HG02588 (cell line): ENCODE results near the gene THOC2.
"Not testable (repeated sequence)": the region's sequence is repeated elsewhere in the genome, so short reads cannot be mapped to it uniquely, and the experiment has no call there.

Source experiments
- ATAC-seq: cut with Tn5 transposase; IDR thresholded peaks from one replicate; pipeline ENCODE4 v1.9.1; 2021; ENCODE audit warnings: mild to moderate bottlenecking, moderate library complexity; ENCODE audit not compliant: unreplicated experiment

Gene THOC2, protein sequence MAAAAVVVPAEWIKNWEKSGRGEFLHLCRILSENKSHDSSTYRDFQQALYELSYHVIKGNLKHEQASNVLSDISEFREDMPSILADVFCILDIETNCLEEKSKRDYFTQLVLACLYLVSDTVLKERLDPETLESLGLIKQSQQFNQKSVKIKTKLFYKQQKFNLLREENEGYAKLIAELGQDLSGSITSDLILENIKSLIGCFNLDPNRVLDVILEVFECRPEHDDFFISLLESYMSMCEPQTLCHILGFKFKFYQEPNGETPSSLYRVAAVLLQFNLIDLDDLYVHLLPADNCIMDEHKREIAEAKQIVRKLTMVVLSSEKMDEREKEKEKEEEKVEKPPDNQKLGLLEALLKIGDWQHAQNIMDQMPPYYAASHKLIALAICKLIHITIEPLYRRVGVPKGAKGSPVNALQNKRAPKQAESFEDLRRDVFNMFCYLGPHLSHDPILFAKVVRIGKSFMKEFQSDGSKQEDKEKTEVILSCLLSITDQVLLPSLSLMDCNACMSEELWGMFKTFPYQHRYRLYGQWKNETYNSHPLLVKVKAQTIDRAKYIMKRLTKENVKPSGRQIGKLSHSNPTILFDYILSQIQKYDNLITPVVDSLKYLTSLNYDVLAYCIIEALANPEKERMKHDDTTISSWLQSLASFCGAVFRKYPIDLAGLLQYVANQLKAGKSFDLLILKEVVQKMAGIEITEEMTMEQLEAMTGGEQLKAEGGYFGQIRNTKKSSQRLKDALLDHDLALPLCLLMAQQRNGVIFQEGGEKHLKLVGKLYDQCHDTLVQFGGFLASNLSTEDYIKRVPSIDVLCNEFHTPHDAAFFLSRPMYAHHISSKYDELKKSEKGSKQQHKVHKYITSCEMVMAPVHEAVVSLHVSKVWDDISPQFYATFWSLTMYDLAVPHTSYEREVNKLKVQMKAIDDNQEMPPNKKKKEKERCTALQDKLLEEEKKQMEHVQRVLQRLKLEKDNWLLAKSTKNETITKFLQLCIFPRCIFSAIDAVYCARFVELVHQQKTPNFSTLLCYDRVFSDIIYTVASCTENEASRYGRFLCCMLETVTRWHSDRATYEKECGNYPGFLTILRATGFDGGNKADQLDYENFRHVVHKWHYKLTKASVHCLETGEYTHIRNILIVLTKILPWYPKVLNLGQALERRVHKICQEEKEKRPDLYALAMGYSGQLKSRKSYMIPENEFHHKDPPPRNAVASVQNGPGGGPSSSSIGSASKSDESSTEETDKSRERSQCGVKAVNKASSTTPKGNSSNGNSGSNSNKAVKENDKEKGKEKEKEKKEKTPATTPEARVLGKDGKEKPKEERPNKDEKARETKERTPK (N-terminal part only)

DNA sequence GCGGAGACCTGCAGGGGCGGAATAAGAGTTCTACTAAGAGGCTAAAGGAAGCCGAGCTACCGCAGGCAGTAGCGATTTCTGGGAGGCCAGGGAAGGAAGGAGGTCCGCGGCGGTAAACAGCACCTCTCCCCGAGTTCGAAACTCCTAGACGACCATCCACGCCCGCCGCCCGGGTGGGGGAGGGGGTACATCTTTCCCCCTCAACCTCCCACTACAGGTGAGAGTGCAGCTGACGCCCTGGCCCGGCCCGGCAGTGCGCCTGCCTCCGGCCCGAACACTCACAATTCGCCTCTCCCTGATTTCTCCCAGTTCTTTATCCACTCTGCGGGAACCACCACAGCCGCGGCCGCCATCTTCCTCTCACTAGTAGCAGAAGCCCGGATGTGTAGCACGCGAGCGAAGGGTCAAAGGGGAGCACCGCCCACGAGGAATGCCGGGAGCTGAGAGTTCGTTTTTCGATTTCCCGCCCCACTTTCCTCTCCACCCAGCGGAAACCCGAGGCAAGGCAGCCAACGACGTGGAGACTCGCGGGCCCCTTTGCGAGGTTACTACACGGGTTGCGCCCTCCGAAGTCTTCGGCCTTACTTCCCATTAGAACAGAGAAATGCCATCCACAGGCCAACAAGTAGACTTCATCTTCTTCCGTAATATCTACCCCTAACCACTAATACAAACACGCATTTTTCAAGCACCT, at the start of gene THOC2:
Gene THOC2 (minus strand): TSS at position 383 of the 694 bp plus-strand sequence. CDS start 30 bp downstream, at position 353.
- peak; percentile 85 for ATAC-seq

DNA sequence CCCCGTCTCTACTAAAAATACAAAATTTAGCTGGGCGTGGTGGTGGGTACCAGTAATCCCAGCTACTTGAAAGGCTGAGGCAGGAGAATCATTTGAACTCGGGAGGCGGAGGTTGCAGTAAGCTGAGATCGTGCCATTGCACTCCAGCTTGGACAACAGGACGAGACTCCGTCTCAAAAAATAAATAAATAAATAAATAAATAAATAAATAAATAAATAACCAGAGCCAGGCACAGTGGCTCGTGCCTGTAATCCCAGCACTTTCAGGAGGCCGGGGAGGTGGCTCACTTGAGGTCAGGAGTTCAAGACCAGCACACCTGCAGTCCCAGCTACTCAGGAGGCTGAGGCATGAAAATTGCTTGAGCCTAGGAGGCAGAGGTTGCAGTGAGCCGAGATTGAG, 48.9 kb upstream of the THOC2 start:
- ATAC-seq = not testable (repeated sequence)

DNA sequence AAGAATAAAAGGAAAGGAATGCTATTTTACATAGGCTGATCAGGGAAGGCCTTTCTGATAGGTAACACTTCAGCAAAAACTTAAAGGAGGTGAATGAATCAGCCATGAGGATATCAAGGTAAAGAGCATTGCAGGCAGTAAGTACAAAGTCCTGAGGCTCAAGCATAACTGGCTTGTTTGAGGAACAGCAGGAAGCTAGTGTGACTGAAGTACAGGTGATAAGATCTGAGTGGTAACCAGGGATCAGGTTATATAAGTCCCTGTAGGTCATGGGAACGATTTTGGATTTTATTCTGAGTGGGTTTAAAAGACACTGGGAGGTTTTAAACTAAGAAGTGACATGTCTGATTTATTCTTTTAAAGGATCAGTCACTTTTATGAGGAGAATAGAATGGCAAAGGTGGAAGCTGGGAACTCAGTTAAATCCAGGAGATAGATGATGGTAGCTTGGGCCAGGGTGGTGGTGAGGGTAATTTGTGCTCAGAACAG, 47.1 kb upstream of the THOC2 start:
- ATAC-seq = no peak

DNA sequence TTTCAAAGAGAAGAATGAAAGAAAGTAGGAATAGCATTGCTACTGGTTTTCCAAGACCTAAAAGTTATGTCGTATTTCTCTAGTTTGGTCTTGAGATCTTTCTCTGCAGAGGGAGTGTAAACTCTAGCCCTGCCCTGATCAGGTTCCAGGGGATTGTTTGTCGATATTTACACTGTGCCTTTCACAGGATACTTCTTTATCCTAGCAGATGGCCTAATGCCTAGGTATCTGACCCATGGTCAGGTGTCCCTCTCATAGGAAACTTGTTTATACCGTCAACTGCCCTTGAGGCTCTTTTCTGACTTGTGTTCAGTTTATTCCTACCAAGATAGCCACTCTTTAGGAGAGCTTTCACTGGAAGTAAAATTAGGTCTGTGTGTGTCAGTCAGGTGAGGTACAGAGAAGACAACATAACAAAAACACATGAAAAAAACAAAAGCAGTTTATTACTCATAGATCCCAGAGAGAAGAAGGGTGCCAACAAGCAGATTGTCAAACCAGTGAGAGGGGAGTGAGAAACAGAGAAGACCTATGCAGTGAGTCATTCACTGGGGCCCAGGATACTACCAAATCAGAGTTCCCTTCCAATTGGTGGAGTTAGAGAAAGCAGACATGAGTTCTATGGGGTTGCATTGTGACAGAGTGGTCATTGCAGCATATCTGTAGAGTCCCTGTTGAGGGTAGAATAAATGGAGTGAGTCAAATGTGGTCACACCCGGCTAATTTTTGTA, 40.6 kb upstream of the THOC2 start:
- ATAC-seq = no peak

DNA sequence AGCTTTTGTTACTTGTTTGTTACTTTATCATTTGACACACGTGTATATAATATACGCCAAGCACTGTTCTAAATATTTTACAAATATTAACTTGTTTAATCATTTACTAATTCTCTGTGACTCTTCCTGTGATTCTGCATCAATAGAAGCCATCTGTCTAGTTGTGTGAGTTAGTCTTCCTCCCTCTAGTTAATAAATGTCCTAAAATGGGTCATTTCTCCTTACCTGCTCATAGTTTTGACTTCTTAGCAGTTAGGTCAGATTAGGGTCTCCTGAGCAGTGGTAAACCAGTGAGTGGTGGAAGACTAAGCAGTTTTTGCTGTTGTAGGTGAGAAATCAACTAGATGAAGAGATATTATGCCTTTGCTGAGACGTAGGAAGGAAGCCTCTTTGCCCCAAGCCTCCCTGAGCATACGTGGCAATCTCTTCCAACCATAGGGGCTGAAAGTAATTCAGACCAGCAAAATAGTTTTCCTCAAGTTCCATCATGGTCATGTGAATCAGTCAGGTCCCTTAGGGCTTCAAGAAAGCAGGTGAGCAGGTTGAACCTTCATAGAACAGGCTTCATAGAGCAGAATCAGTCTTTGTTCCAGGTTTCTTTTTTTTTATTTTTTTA, 38.7 kb upstream of the THOC2 start:
- peak; percentile 59 for ATAC-seq

DNA sequence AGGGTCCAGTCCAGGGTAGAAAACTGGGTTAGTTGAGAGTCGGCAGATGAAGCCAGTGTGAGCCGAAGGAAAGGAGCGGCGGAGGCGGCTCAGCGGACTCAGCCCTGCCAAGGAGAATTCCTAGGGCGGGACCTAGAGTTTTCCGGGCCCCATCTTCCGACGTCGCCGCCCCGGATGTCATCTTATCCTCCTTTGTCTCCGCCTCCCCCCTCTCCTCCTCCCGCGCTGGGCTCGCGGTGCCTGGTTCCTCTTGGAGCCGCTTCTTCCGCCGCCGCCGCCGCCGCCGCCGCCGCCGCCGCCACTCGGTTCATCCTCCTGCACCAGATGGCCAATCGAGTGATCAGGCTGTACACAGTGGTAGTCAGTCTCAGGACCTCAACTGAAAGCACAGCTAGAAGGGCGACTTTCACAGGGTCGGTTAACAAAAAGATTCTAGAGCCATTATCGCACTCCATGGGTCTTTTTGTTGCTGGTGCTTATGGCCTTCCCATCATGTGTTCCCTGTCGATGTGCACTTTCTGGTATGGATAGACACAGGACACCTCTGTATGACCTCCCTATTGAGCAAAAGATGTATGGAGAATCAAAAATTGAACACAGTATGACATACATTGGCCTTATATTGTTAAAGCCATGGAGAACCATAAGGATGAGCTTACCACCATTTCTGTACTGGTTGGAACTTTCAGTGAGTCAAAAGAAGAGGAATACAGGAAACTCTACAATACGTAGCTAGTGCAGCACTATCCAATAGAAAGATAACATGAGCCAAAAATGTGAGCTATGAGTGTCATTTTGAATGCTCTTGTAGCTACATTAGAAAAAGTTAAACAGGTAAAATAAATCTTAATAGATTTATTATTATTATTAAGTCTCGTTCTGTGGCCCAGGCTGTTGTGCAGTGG, 32.4 kb upstream of the THOC2 start:
- ATAC-seq = peak; percentile 94

DNA sequence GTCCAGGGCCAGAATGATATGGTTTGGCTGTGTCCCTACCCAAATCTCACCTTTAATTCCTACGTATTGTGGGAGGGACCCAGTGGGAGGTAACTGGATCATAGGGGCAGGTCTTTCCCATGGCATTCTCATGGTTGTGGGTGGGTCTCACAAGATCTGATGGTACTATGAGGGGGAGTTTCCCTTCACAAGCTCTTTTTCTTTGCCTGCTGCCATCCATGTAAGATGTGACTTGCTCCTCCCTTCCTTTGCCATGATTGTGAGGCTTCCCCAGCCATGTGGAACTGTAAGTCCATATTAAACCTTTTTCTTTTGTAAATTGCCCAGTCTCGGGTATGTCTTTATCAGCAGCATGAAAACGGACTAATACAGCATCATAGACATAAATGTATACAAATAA, 27.0 kb upstream of the THOC2 start:
- not testable (repeated sequence) for ATAC-seq

DNA sequence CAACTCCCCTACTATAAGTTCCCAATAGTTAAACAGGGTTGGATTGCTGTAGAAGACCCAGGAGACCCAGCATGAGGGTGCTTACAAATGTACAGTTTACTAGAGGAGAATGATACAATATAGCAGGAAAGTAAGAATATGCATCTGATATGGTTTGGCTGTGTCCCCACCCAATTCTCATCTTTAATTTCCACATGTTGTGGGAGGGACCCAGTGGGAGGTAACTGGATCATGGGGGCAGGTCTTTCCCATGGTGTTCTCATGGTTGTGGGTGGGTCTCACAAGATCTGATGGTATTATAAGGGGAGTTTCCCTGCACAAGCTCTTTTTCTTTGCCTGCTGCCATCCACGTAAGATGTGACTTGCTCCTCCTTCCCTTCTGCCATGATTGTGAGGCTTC, 24.9 kb upstream of the THOC2 start:
- ATAC-seq = not testable (repeated sequence)

DNA sequence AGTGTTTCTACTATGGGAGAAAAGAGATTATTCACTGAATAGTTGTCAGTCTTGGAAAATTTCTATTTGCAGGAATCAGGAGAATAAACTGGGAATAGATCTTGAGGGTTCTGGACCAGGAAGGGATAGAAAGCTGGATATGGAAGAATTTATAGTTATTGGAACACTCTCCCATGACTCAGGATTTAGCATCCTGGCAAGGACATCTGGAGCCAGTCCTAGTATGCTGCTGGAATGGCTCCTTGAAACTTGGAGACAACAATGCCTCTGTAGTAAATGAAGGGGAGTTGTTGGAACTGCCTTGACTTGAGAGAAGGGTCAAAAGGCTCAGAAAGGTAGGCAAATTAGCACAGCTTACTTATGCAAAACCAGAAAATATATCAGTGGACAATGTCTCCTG, 23.5 kb upstream of the THOC2 start:
- no peak for ATAC-seq

DNA sequence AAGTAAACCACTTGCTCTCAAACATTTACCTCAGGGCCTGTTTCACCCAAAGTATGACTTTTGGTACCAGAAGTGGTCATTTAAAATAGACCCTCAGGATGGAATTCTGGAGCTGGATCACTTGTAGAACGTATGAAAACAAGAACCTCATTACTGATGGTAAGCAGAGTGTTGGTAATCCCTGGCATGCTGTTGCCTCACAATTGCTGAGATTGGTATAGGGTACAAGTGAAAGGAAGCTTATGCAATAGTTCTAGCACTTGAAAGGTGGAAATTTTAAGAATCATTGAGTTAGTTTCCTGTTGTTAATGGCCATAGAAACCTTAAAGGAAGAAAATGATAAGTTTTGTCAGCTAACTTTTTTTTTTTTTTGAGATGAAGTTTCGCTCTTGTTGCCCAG, 22.3 kb upstream of the THOC2 start:
- ATAC-seq = no peak

DNA sequence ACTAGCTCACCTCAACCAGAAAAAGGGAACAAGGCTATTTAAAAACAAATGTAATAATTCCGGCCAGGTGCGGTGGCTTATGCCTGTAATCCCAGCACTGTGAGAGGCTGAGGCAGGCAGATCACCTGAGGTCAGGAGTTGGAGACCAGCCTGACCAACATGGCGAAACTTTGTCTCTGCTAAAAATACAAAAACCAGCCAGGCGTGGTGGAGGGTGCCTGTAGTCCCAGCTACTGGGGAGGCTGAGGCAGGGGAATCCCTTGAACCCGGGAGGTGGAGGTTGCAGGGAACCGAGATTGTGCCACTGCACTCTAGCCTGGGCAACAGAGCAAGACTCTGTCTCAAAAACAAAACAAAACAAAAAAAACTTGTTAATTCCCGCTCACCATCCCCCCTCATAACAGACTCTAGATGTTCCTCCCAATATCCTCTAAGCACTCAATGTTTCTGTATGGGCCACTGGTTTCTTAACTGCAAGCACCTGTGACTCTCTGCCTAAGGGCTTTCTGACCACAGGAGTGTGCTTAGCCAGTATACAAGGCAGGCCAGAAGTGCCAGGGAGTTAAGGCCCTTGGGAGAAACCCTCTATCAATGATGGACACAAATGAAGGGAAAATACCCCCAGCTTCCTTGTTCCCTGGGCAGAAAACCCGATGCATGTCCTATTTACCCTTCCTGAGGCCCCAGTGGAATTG, 21.0 kb upstream of the THOC2 start:
- ATAC-seq = no peak

DNA sequence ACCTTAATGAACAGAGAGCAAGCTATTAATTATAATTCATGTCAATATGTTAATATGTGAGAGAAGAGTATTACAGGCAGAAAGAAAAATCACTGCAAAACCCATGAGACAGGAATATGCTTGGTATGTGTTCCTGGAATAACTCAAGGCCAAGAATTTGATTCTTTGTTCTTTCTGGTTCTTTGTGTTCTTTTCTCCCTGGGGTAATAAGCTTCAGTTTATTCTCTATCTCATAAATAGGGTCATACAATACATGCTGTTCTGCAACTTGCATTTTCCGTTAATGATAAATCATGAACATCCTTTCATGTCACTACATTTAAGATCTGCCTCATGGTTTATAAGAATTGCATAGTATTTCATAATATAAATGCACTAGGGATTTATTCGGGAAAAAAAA, 16.8 kb upstream of the THOC2 start:
- ATAC-seq = no peak

DNA sequence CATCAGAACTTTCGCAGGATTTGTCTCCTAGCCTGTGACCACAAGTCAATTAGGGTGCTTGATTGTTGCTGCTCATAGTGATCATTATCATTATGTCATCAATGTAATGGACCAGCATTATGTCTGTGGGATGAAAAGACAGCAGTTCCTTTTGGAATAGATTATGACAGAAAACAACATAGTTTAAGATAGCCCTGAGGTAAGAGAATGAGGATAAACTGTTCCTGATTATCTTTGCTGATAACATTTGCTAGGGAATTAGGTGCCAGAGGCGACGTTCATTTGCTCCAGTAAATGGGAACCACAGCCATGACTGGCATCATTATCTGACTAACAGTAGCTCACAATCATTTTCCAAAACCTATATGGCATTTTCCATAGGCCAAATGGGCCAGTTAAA, 12.7 kb upstream of the THOC2 start:
- no peak for ATAC-seq

DNA sequence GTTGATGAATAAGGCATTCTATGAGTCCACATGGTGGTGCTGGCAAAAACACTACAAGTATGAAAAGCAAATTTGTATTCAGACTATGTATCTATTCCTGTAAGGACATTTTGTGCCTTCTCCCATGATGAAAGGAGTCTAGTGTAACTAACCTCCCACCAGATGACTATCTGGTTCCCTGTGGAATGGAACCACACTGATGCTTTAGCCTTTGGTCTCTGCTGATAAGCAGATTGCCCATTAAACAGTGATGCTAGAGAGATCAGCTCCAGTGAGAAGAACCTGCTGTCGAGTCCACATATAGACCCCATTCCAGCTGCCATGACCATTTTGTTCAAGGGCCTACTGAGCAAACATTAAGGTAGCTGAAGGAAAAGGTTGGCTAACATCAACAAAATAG, 10.5 kb upstream of the THOC2 start:
- ATAC-seq = no peak

DNA sequence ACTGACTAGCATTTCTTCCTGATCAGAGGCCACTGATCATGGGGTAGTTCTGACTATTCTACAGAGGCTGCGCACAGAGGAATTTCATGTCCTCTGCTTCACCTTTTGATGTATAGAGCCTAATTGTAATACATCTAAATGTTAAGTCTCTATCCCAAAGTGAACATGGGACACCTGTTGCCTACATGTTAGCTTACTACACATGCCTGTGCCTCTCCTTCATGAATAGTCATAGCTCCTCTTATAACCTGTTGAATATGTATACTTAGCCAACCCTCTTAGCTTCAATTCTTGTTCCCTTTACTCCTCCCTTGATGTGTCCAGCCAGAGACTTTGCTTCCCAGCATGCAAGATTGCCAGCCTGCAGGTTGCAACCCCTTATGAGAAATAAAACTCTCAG, 9.6 kb upstream of the THOC2 start:
- no peak for ATAC-seq

DNA sequence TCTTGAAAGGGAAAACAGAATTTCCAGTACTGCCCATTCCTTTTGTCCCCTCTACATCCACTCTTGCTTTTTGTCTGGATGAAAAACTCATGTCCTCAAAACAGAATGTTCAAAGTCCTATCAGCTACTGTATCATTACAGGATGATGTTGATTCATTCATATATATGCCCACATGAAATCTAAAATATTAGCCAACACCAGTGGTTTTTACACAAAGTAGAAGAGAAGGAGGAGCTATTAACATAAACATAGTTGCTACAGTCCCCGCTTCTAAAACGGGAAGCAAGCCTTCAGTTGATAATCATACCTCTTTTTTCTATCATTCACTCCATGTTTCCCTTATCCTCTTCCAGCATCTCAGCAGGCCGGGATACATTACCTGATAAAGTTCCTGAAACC, 7.7 kb upstream of the THOC2 start:
- ATAC-seq = no peak

DNA sequence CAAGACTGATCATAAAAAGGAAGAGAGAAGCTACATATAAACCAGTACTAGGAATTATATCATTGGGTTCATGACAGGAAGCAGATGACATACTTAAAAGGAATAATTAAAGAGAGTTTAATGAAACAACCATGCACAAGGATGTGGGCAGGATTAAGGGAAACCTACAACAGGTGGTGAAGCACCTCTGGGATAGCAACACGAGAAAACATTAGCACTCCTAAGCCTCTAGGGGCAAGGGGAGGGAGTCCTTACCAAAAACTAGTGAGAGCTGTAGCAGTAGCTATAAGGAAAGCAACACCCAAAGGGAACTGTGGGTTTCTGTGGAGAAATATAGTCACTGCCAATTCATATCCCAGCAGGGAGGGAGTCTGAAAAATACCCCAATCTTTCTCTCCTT, 7.2 kb upstream of the THOC2 start:
- no peak for ATAC-seq

DNA sequence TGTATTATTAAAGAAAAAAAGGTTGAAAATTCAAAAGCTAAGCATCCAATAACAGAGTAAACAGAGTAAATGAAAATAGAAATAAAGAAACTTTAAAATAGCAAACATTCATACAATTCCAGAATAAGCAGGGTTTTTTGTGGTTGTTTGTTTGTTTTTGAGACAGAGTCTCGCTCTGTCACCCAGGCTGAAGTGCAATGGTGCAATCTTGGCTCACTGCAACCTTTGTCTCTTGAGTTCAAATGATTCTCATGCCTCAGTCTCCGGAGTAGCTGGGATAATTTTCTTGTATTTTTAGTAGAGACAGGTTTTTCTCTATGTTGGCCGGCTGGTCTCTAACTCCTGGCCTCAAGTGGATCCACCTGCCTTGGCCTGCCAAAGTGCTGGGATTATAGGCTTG, 6.6 kb upstream of the THOC2 start:
- ATAC-seq = no peak
